ENCODE measurements around the gene RNF146.

Gene RNF146

DNA sequence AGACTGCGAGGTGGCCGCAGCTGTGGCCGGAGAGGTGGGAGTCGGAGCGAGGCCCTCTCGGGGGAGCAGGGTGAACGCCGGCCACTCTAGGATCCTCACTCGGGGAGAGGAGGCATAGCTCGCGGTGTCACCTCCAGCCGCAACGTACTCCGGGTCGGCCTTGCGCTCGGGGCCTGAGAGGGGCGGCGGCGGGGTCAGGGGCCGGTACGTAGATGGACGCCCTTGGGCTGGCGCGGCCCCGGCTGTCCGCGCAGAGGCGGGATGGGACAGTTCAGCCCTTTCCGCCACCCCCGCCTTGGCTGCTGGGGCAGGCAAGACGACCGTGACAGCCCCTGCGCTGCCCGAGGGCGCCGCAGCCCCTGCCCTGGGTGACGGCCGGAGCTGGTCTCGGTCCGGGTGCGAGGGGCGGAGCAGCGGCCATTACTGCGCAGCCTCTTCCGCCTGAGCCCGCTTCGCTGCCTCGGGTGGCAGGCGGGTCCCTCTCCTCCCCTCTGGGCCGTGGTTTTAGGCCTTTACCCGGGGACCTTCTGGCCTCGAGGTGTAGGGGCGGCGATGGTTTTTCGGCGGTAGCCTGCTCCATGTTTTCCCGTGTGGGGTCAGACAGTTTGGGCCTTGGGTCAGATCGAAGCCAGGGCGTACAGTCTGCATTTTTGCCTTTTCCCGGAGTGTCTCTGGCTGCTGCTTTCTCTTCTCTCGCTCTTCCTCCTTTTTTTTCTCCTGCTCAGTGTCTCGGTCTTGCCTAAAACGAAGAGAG, 405 bp downstream of the RNF146 start:
- peak overlapping the region; percentile 89 for H4K8ac ChIP-seq (ENCODE audit: low read depth, low read length)
- peak overlapping the region; percentile 81 for H4K91ac ChIP-seq (ENCODE audit: low read depth, low read length)
- peak overlapping the region; percentile 98 for H4K12ac ChIP-seq (ENCODE audit: low read depth, low read length)
- peaks cover 12% of the 10 kb centered on the region for H3K79me2 ChIP-seq (ENCODE audit: control insufficient read depth, insufficient read depth, low read length, poor library complexity)
- H2AK5ac ChIP-seq (ENCODE audit: low read length) = peak overlapping the region; percentile 50
- H3K14ac ChIP-seq (ENCODE audit: low read length) = peak overlapping the region; percentile 90
- H2BK120ac ChIP-seq (ENCODE audit: insufficient read depth, low read length, poor library complexity) = peak overlapping the region; percentile 70
- H3K4ac ChIP-seq (ENCODE audit: low read depth, low read length) = peak overlapping the region; percentile 75
- peak overlapping the region; percentile 57 for H3K4me2 ChIP-seq (ENCODE audit: low read length)
- H2BK5ac ChIP-seq (ENCODE audit: low read depth, low read length, poor library complexity) = peak overlapping the region; percentile 90
- H3K36me3 ChIP-seq (ENCODE audit: control insufficient read depth in 1 of 2, insufficient read depth in 2 of 2, low read length in 2 of 2) = no peaks in the 10 kb centered on the region
- no peaks in the 10 kb centered on the region for H3K9me3 ChIP-seq (ENCODE audit: insufficient read depth, low read depth, low read length)
- H3K9ac ChIP-seq (ENCODE audit: low read length) = peak overlapping the region; percentile 96
- no peaks in the 10 kb centered on the region for H3K4me1 ChIP-seq (ENCODE audit: control insufficient read depth in 1 of 2, insufficient read depth in 2 of 2, low read length in 2 of 2)
- H3K79me1 ChIP-seq (ENCODE audit: low read length) = peaks cover 12% of the 10 kb centered on the region
- WGBS (ENCODE audit: extremely low coverage, insufficient coverage, insufficient read length) = no CpG with 5 or more reads among the region's 64 CpGs
- peak; percentile 47 to 57 for DNase-seq
- H3K27ac ChIP-seq (ENCODE audit: low read depth, low read length) = peak overlapping the region; percentile 99
- peak overlapping the region; percentile 100 for H3K4me3 ChIP-seq (ENCODE audit: low read depth, low read length)
- H3K23ac ChIP-seq (ENCODE audit: low read length) = no peak overlapping the region
- peak overlapping the region; percentile 74 for H3K18ac ChIP-seq (ENCODE audit: low read length)
- H3K27me3 ChIP-seq (ENCODE audit: insufficient read depth, low read length) = no peaks in the 10 kb centered on the region
- H2AFZ ChIP-seq (ENCODE audit: insufficient read depth, low read length, poor library complexity) = peak overlapping the region; percentile 83
- H2BK12ac ChIP-seq (ENCODE audit: low read length) = no peak overlapping the region

DNA sequence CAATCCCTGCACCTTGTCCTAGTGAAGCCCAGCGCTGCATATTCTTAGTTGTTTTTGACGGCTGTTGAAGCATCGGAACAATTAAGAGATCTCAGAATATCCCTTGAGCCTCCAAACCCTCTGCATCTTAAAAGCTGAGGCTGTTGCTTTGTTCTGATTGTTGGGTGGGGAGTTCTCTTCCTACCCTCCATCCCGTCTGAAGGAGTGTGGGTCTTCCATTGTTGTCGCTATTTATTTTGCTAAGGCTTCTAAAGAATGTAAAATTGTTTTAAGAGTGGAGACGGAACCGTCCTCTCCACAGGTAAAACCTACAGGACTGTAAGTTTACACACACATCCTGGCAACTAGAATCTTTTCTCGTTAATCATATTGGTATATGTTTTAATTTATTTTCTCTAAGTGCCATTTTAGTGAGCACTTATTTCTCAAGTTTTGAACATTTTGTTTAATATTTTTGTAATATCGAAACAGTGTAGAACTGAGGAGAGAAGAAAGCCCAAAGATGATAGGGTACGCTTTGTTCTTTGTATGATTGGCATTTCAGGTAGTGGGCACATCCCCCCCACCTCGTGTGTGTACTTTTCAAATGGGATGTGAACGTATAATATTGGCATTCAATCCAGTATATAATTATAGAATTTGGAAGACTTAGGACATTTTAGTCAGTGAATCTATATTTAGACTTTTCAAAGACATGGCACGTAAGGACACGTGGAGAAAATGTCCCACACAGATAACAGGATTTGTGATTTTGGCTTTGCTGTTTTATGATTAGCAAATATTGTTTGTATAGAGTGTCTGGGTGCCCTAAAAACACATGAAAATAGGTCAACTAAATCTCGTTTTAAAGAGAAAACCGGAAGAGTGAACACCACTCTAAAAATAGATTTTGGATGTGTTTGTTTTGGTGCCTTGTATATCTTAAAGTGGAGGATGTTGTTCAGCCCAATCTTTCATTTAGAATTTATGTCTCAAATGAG, 1.3 kb downstream of the RNF146 start:
- Histone ChIP-seq H4K12ac (ENCODE audit: low read depth, low read length) (no peak overlapping the region), H3K14ac (ENCODE audit: low read length) (peak overlapping the region; percentile 90), H2AK5ac (ENCODE audit: low read length) (peak overlapping the region; percentile 7), H4K8ac (ENCODE audit: low read depth, low read length) (peak overlapping the region; percentile 89), H3K23ac (ENCODE audit: low read length) (no peak overlapping the region), H3K18ac (ENCODE audit: low read length) (peak overlapping the region; percentile 74), H3K79me1 (ENCODE audit: low read length) (peaks cover 12% of the 10 kb centered on the region), H3K9ac (ENCODE audit: low read length) (peak overlapping the region; percentile 96), H2AFZ (ENCODE audit: insufficient read depth, low read length, poor library complexity) (no peak overlapping the region), H3K79me2 (ENCODE audit: control insufficient read depth, insufficient read depth, low read length, poor library complexity) (peaks cover 12% of the 10 kb centered on the region), H3K4me1 (ENCODE audit: control insufficient read depth in 1 of 2, insufficient read depth in 2 of 2, low read length in 2 of 2) (no peaks in the 10 kb centered on the region), H3K27ac (ENCODE audit: low read depth, low read length) (peak overlapping the region; percentile 99), H2BK5ac (ENCODE audit: low read depth, low read length, poor library complexity) (peak overlapping the region; percentile 90), H3K36me3 (ENCODE audit: control insufficient read depth in 1 of 2, insufficient read depth in 2 of 2, low read length in 2 of 2) (no peaks in the 10 kb centered on the region), H3K4me3 (ENCODE audit: low read depth, low read length) (peak overlapping the region; percentile 100), H2BK120ac (ENCODE audit: insufficient read depth, low read length, poor library complexity) (no peak overlapping the region), H3K27me3 (ENCODE audit: insufficient read depth, low read length) (no peaks in the 10 kb centered on the region), H3K4ac (ENCODE audit: low read depth, low read length) (peak overlapping the region; percentile 91), H2BK12ac (ENCODE audit: low read length) (no peak overlapping the region), H4K91ac (ENCODE audit: low read depth, low read length) (peak overlapping the region; percentile 81), H3K4me2 (ENCODE audit: low read length) (peak overlapping the region; percentile 69), H3K9me3 (ENCODE audit: insufficient read depth, low read depth, low read length) (no peaks in the 10 kb centered on the region)
- DNase-seq = no peak
- WGBS (ENCODE audit: extremely low coverage, insufficient coverage, insufficient read length) = no CpG with 5 or more reads among the region's 16 CpGs

DNA sequence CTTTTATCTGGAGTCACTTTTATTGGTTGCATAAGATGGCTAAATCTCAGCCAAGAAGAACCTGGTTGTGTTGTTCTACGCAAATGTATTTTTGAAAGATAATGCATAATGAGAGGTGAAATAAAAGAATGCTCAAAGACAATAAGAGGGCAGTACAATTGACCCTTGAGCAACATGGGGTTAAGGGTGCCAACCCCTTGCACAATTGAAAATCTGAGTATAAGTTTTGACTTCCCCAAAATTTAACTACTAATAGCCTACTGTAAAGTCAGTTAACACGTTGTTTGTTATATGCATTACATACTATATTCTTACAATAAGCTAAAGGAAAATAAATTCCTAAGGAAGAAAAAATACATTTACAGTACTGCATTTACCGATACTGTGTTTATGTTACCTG, 5.9 kb downstream of the RNF146 start:
- no peaks in the 10 kb centered on the region for H3K4me1 ChIP-seq (ENCODE audit: control insufficient read depth in 1 of 2, insufficient read depth in 2 of 2, low read length in 2 of 2)
- H2AFZ ChIP-seq (ENCODE audit: insufficient read depth, low read length, poor library complexity) = no peak overlapping the region
- H2AK5ac ChIP-seq (ENCODE audit: low read length) = no peak overlapping the region
- no CpG with 5 or more reads among the region's 3 CpGs for WGBS (ENCODE audit: extremely low coverage, insufficient coverage, insufficient read length)
- no peak overlapping the region for H4K8ac ChIP-seq (ENCODE audit: low read depth, low read length)
- H3K4me3 ChIP-seq (ENCODE audit: low read depth, low read length) = no peak overlapping the region
- H3K79me2 ChIP-seq (ENCODE audit: control insufficient read depth, insufficient read depth, low read length, poor library complexity) = peaks cover 1% of the 10 kb centered on the region
- no peak overlapping the region for H2BK12ac ChIP-seq (ENCODE audit: low read length)
- no peak overlapping the region for H3K4me2 ChIP-seq (ENCODE audit: low read length)
- H4K91ac ChIP-seq (ENCODE audit: low read depth, low read length) = no peak overlapping the region
- H3K36me3 ChIP-seq (ENCODE audit: control insufficient read depth in 1 of 2, insufficient read depth in 2 of 2, low read length in 2 of 2) = no peaks in the 10 kb centered on the region
- peak overlapping the region; percentile 69 for H3K4ac ChIP-seq (ENCODE audit: low read depth, low read length)
- H4K12ac ChIP-seq (ENCODE audit: low read depth, low read length) = no peak overlapping the region
- H3K18ac ChIP-seq (ENCODE audit: low read length) = no peak overlapping the region
- H2BK5ac ChIP-seq (ENCODE audit: low read depth, low read length, poor library complexity) = no peak overlapping the region
- H3K27me3 ChIP-seq (ENCODE audit: insufficient read depth, low read length) = no peaks in the 10 kb centered on the region
- no peak overlapping the region for H3K27ac ChIP-seq (ENCODE audit: low read depth, low read length)
- DNase-seq = no peak
- no peaks in the 10 kb centered on the region for H3K9me3 ChIP-seq (ENCODE audit: insufficient read depth, low read depth, low read length)
- peaks cover under 1% of the 10 kb centered on the region for H3K79me1 ChIP-seq (ENCODE audit: low read length)
- no peak overlapping the region for H3K14ac ChIP-seq (ENCODE audit: low read length)
- no peak overlapping the region for H3K23ac ChIP-seq (ENCODE audit: low read length)
- no peak overlapping the region for H3K9ac ChIP-seq (ENCODE audit: low read length)
- H2BK120ac ChIP-seq (ENCODE audit: insufficient read depth, low read length, poor library complexity) = no peak overlapping the region

DNA sequence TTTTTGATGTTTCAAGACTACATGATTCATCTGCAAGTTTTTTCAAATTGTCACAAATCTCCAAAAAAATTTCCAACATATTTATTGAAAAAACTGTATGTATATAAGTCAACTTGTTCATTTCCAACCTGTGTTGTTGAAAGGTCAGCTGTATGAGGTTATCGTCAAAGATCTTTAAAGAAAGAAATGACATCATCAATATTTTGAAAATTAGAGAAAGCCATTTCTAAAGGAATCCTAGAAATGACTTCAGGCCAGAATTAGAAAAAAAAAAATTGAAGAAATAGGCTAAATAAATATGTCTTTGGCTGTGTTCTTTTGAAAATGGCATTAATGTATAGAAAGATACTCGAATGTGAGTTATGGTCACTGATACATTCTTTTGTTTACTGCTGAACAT, 6.8 kb downstream of the RNF146 start:
- Histone ChIP-seq H3K36me3 (ENCODE audit: control insufficient read depth in 1 of 2, insufficient read depth in 2 of 2, low read length in 2 of 2) (no peaks in the 10 kb centered on the region), H3K27me3 (ENCODE audit: insufficient read depth, low read length) (no peaks in the 10 kb centered on the region), H2AFZ (ENCODE audit: insufficient read depth, low read length, poor library complexity) (no peak overlapping the region), H3K79me1 (ENCODE audit: low read length) (no peaks in the 10 kb centered on the region), H3K4me1 (ENCODE audit: control insufficient read depth in 1 of 2, insufficient read depth in 2 of 2, low read length in 2 of 2) (no peaks in the 10 kb centered on the region), H3K27ac (ENCODE audit: low read depth, low read length) (no peak overlapping the region), H3K14ac (ENCODE audit: low read length) (no peak overlapping the region), H4K91ac (ENCODE audit: low read depth, low read length) (no peak overlapping the region), H3K23ac (ENCODE audit: low read length) (no peak overlapping the region), H2BK12ac (ENCODE audit: low read length) (no peak overlapping the region), H2BK120ac (ENCODE audit: insufficient read depth, low read length, poor library complexity) (no peak overlapping the region), H2AK5ac (ENCODE audit: low read length) (no peak overlapping the region), H3K4me3 (ENCODE audit: low read depth, low read length) (no peak overlapping the region), H4K8ac (ENCODE audit: low read depth, low read length) (no peak overlapping the region), H3K18ac (ENCODE audit: low read length) (no peak overlapping the region), H3K9me3 (ENCODE audit: insufficient read depth, low read depth, low read length) (no peaks in the 10 kb centered on the region), H3K79me2 (ENCODE audit: control insufficient read depth, insufficient read depth, low read length, poor library complexity) (no peaks in the 10 kb centered on the region), H3K4ac (ENCODE audit: low read depth, low read length) (no peak overlapping the region), H3K4me2 (ENCODE audit: low read length) (no peak overlapping the region), H3K9ac (ENCODE audit: low read length) (no peak overlapping the region), H4K12ac (ENCODE audit: low read depth, low read length) (no peak overlapping the region), H2BK5ac (ENCODE audit: low read depth, low read length, poor library complexity) (no peak overlapping the region)
- WGBS (ENCODE audit: extremely low coverage, insufficient coverage, insufficient read length) = no CpG with 5 or more reads among the region's 2 CpGs
- peak in 1 of 2 donors; percentile 5 for DNase-seq
